Measurements from ENCODE around the gene FAM76B.
A peak's percentile ranks its signal among the peaks of the same experiment; 100 is the strongest.

FAM76B gene

DNA sequence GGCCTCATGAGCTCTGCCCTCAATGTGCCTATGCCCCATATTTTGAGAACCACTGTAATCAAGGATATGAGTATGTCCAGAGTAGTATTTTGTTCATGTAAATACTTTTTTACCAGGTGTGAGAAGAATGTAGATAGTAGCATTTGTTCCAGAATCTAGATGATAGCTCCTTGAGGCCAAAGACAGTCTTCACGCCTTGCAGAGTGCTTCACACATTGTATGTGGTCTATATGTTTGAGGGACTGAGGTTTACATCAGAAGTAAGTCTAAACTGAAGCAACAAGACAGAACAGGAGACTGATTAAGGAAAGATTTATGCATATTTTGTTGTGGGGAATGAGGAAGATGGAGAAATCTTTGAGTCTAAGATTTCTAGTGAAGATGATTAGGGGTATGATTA is 13.2 kb upstream of the FAM76B start:
- Mint-ChIP-seq H3K4me1 (ENCODE audit: low read depth) (peaks cover 6% of the 10 kb centered on the region), H3K27ac (no peak overlapping the region), H3K36me3 (ENCODE audit: low read depth) (peaks cover 58% of the 10 kb centered on the region), H3K9me3 (peaks cover 7% of the 10 kb centered on the region), H3K27me3 (ENCODE audit: low read depth) (no peaks in the 10 kb centered on the region), H3K4me3 (no peak overlapping the region)
- no peak for DNase-seq (ENCODE audit: low spot score)

DNA sequence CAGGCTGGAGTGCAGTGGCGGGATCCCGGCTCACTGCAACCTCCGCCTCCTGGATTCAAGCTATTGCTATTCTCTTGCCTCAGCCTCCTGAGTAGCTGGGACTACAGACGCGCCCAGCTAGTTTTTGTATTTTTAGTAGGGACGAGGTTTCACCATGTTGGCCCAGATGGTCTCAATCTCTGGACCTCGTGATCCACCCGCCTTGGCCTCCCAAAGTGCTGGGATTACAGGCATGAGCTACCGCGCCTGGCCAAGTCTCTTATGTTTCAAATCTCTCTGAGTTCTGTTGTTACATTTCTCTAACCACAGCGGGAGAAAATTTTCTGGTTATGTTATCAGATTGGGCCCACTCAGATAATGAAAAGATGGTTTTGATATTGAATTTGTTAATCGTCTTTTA is 10.9 kb upstream of the FAM76B start:
- H3K4me1 Mint-ChIP-seq (ENCODE audit: low read depth) = peaks cover 5% of the 10 kb centered on the region
- DNase-seq (ENCODE audit: low spot score) = no peak
- no peak overlapping the region for H3K4me3 Mint-ChIP-seq
- H3K27ac Mint-ChIP-seq = no peak overlapping the region
- H3K9me3 Mint-ChIP-seq = no peaks in the 10 kb centered on the region
- H3K27me3 Mint-ChIP-seq (ENCODE audit: low read depth) = no peaks in the 10 kb centered on the region
- H3K36me3 Mint-ChIP-seq (ENCODE audit: low read depth) = peaks cover 37% of the 10 kb centered on the region

DNA sequence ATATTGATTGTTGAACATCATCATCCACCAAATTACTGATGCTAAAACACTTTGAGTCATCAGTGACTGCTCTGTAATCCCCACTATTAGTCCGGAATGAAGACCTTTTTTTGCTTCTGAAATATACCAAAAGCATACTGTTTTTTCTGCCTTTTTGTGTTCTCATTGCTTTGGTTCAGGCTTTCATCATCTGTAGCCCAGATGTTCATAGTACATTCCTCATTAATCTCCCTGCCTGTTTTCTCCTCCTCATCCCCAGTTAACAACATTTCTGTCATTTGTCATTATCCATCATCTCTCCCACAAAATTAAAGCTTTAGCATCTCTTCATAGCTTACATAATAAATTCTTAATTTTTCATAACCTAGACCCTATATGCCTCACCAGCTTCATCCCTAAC is 10.0 kb upstream of the FAM76B start:
- Mint-ChIP-seq H3K27ac (no peak overlapping the region), H3K36me3 (ENCODE audit: low read depth) (peaks cover 40% of the 10 kb centered on the region), H3K27me3 (ENCODE audit: low read depth) (no peaks in the 10 kb centered on the region), H3K4me1 (ENCODE audit: low read depth) (peaks cover 9% of the 10 kb centered on the region), H3K4me3 (no peak overlapping the region), H3K9me3 (no peaks in the 10 kb centered on the region)
- DNase-seq (ENCODE audit: low spot score) = no peak

DNA sequence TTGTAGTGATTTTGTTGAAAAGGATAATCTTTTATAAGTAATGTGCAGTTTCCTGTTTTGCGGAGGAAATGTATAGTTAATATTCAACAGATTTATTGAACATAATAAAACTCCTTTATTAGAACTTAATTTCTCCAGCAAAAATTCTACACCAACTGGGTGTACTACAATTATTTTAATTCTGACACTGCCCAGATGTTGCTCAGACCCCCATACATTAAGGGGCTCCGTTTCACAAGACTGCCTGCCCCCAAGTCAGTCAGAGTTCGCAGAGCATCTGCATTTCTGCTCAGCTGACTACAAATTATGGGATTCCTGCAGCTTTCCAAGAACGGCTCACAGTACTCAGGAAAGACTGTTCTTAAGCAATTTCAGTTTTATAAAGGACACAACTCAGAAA is 6.9 kb upstream of the FAM76B start:
- Mint-ChIP-seq H3K4me1 (ENCODE audit: low read depth) (peaks cover 34% of the 10 kb centered on the region), H3K27ac (no peak overlapping the region), H3K9me3 (no peaks in the 10 kb centered on the region), H3K27me3 (ENCODE audit: low read depth) (no peaks in the 10 kb centered on the region), H3K4me3 (no peak overlapping the region), H3K36me3 (ENCODE audit: low read depth) (peaks cover 41% of the 10 kb centered on the region)
- DNase-seq (ENCODE audit: low spot score) = no peak

DNA sequence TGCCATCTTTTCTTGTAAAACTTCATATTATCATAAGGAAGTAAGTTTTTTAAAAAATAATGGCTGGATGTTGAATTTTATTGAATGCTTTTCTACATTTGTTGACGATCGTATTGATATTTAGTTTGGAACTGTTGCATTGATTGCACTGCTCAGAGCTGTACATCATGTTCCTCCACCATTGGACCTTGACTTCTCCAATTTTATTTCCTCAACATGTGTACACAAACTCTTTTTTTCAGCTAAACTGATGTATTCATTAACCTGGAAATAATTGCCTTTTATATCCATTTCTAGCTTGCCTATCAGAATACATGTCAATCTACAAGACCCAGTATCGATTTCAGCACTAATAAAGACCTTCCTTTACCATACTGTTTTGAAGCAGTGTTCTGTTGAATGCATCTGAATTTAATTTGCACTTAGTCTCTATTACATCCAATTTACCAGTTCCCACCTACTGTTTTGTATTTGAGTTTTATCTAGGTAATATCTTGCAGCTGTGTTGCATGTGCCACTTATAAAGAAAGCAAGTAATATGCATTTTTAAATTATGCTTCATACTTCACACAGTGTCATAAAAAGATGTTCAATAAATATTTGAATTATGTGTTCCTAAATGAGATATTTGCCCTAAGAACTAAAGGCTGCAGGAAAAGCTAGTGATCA is 6.2 kb upstream of the FAM76B start:
- Mint-ChIP-seq H3K4me1 (ENCODE audit: low read depth) (peaks cover 35% of the 10 kb centered on the region), H3K27me3 (ENCODE audit: low read depth) (no peaks in the 10 kb centered on the region), H3K9me3 (no peaks in the 10 kb centered on the region), H3K4me3 (no peak overlapping the region), H3K36me3 (ENCODE audit: low read depth) (peaks cover 40% of the 10 kb centered on the region), H3K27ac (no peak overlapping the region)
- DNase-seq (ENCODE audit: low spot score) = no peak

DNA sequence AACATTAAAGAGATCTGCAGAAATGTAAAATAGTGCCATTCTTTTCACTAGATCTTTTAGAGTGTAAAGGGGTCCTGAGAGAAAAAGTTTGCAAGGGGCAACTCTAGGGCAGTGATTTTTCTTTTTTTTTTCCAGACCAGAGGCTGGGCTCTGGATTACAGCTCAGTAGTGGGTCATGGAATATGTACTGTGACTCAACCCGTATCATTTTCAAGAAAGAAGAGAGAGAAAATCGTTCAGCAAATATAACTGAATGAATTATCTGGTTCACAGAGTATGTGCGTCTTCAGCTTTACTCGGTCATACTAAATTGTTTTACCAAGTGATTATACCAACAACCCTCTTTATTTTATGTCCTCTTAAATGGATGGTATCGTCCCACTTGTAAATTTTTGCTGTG is 4.5 kb upstream of the FAM76B start:
- Mint-ChIP-seq H3K36me3 (ENCODE audit: low read depth) (peaks cover 28% of the 10 kb centered on the region), H3K27ac (no peak overlapping the region), H3K9me3 (no peaks in the 10 kb centered on the region), H3K4me3 (no peak overlapping the region), H3K27me3 (ENCODE audit: low read depth) (no peaks in the 10 kb centered on the region), H3K4me1 (ENCODE audit: low read depth) (peaks cover 35% of the 10 kb centered on the region)
- no peak for DNase-seq (ENCODE audit: low spot score)

DNA sequence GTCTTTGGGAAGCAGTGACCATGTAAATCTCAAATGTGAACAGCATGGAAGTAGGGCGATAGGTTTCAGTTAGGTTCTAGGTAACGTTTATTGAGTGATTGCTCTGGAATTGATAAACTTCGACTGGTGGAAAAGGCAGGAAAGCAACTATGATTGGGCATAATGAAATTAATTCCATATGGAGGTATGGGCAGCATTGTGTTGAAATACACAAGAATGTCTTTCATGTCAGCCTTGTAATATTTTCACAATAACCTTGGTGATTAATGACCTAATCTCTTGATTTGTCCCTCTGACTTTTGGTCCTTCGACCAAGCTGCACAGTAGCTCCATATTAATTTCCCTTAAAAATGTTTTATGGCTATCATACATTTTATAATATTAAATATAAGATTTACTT is 3.5 kb upstream of the FAM76B start:
- H3K27me3 Mint-ChIP-seq (ENCODE audit: low read depth) = no peaks in the 10 kb centered on the region
- H3K4me3 Mint-ChIP-seq = peak overlapping the region; percentile 34
- peaks cover 37% of the 10 kb centered on the region for H3K4me1 Mint-ChIP-seq (ENCODE audit: low read depth)
- no peak overlapping the region for H3K27ac Mint-ChIP-seq
- no peak for DNase-seq (ENCODE audit: low spot score)
- H3K36me3 Mint-ChIP-seq (ENCODE audit: low read depth) = peaks cover 31% of the 10 kb centered on the region
- no peaks in the 10 kb centered on the region for H3K9me3 Mint-ChIP-seq

DNA sequence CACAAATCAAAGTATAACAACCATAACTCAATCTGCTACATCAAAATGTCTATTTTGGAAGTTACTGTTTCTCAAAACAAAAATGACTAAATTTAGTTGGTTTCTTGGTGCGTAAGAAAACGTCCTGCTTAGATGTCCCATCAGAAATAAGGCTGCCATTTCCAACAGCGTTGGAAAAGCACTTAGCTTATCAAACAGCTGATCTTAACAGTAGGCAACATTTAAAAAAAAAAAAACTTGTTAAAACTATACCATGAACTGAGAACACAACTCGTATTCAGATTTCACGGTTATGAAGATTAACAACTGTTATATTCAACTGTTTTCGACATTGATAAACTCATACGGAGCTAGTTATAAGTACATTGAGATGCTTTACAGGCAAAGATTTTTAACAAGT is 3.1 kb upstream of the FAM76B start:
- H3K27me3 Mint-ChIP-seq (ENCODE audit: low read depth) = no peaks in the 10 kb centered on the region
- H3K27ac Mint-ChIP-seq = no peak overlapping the region
- H3K4me3 Mint-ChIP-seq = peak overlapping the region; percentile 34
- peaks cover 34% of the 10 kb centered on the region for H3K36me3 Mint-ChIP-seq (ENCODE audit: low read depth)
- DNase-seq (ENCODE audit: low spot score) = no peak
- H3K9me3 Mint-ChIP-seq = no peaks in the 10 kb centered on the region
- H3K4me1 Mint-ChIP-seq (ENCODE audit: low read depth) = peaks cover 40% of the 10 kb centered on the region

DNA sequence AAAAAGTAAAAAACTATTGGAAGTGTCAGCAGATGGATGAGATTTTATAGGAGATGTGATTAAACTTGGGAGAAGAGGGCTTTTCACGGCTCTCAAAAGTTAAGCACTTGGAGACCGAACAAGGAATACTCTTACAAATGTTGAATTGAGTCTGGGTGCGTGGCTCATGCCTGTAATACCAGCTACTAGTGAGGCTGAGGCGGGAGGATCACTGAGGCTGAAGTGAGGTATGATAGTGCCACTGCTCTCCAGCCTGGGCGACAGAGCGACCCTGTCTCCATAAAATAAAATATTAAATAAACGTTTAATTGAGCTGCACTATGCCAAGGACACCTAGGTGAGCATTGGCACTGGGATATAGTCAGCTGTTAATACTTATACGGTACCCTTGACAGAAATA is 2.6 kb upstream of the FAM76B start:
- DNase-seq (ENCODE audit: low spot score) = no peak
- H3K27ac Mint-ChIP-seq = peak overlapping the region; percentile 100
- H3K36me3 Mint-ChIP-seq (ENCODE audit: low read depth) = peaks cover 35% of the 10 kb centered on the region
- H3K4me3 Mint-ChIP-seq = peak overlapping the region; percentile 96
- no peaks in the 10 kb centered on the region for H3K27me3 Mint-ChIP-seq (ENCODE audit: low read depth)
- H3K4me1 Mint-ChIP-seq (ENCODE audit: low read depth) = peaks cover 40% of the 10 kb centered on the region
- H3K9me3 Mint-ChIP-seq = no peaks in the 10 kb centered on the region

DNA sequence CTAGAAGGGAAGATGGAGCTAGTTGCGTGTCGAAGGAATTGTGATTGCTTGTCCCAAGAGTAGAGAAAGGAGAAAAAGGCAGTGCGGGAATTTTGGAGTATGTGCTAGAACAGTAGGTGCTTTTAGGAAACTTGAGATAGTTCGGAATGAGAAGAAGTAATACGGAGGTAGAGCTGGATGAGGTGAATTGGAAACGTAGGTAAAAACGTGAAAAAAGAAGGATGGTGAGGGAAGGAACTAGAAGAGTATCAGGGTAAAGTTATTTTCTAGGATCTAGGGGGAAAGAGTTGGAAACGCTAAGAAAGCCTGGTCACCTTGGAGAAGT is 2.1 kb upstream of the FAM76B start:
- Mint-ChIP-seq H3K4me3 (peak overlapping the region; percentile 96), H3K36me3 (ENCODE audit: low read depth) (peaks cover 39% of the 10 kb centered on the region), H3K4me1 (ENCODE audit: low read depth) (peaks cover 43% of the 10 kb centered on the region), H3K9me3 (no peaks in the 10 kb centered on the region), H3K27me3 (ENCODE audit: low read depth) (no peaks in the 10 kb centered on the region), H3K27ac (peak overlapping the region; percentile 100)
- no peak for DNase-seq (ENCODE audit: low spot score)

DNA sequence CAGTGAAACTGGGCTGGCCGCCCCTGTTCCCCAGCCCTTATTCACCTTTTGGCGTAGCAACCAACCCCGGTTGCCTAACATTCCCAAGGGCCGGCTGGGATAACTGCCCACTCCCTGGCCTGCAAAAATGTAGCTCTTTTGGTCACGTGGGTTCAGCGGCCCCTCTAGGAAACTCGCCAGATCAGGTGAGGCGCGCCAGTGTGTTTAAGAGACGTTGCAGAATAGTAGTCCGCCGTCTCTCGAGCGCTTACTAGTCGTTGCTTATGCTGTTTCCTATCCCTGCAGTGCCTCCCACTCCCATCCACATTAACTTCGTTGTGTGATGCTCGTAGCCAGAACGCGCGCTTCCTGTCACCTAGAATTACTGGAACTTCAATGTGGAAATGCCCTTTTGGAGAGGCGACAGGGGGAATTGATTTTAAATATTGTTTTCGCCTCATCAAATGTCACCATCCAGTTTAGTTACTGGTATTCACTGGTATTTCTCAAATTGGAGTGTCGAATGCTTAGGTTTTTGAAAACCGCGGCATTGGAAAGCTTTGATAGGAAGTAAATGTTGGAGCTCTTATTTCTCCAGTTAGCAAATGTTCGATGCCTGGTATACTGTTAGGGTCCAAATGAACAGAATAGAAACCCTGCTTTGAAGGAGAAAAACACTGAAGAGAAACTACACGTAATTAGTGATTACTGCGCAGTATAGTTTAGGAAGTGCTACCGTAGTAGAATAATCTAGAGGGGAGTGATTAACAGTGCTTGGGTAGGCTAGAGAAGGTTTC is 1.5 kb upstream of the FAM76B start:
- H3K27ac Mint-ChIP-seq = peak overlapping the region; percentile 100
- H3K9me3 Mint-ChIP-seq = no peaks in the 10 kb centered on the region
- peaks cover 46% of the 10 kb centered on the region for H3K4me1 Mint-ChIP-seq (ENCODE audit: low read depth)
- no peaks in the 10 kb centered on the region for H3K27me3 Mint-ChIP-seq (ENCODE audit: low read depth)
- H3K4me3 Mint-ChIP-seq = peak overlapping the region; percentile 96
- H3K36me3 Mint-ChIP-seq (ENCODE audit: low read depth) = peaks cover 43% of the 10 kb centered on the region
- peak; percentile 63 for DNase-seq (ENCODE audit: low spot score)

DNA sequence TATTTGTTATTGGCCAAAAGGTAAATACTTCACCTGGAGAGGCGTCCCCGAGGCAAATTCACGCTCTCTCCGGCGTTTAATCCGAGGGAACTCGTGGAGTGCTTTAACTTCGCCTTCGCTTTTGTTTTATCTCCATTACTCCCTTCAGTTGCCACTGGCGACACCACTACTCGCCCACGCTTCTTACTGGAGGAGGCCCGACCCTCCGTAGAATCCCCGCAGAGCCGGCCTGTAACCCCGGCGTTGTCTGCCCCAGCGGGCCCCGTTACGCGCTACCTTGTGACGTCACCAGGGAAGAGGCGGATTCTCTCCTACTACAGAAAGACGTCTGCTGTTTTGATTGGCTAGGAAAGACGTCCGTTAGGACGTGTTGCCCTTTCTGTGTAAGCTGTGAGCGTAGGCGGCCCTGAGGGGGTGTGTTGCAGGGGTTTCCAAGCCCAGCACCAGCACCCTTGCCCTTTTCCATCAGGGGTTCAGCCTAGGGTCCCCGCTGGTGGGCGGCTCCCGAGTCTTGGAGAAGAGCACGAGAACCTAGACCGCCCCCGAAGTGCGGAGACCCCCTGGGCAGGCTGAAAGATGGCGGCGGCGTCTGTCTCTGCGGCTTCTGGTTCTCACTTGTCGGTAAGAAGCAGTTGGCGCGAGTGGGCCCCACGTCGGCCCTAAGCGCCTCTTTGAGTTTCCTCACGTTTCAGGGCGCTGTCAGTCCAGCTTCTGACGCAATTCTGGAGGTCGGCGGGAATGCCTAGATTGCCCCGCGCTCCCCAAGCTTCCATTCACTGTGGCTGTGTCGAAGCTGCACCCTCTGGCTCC is 746 bp upstream of the FAM76B start, which contains the start of gene CEP57:
CEP57 (plus strand) TSS at position 376 of the 810 bp plus-strand sequence; CDS start at position 577, 201 bp downstream.
- Mint-ChIP-seq H3K4me3 (peak within 1 kb of the TSS; percentile 96), H3K27me3 (ENCODE audit: low read depth) (no peaks in the 10 kb centered on the region), H3K27ac (peak within 1 kb of the TSS; percentile 100), H3K36me3 (ENCODE audit: low read depth) (peaks cover 49% of the 10 kb centered on the region), H3K9me3 (no peaks in the 10 kb centered on the region), H3K4me1 (ENCODE audit: low read depth) (peaks cover 52% of the 10 kb centered on the region)
- DNase-seq (ENCODE audit: low spot score) = peak; percentile 95

DNA sequence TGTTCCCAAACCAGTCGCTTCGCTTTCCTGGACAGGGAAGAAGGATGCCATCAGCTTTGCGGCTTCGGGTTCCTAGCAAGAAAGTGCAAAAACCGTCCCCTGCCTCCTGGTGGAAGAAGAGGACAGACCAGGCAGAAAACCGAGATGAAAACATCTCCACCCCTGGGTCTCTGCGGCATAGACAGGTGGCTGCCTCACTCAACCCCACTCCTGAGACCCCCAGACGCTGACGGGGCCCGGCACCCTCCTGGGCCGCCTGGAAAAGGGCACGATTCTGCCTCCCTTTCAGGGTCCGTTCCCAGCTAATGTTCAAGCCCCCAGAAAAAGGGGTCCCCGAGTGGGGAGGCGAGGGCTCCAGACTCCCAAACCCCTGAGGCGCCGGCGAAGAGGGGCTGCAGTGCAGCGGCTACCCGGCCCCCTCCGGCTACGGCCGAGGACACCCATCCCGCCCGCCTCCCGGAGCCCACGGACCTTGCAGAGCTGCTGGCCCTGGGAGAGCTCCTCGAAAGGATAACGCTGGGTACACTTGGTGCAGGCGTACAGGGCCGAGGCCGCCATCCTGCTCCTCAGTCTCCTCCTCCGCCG is 569 bp downstream of the FAM76B start:
- peaks cover 44% of the 10 kb centered on the region for H3K4me1 Mint-ChIP-seq (ENCODE audit: low read depth)

DNA sequence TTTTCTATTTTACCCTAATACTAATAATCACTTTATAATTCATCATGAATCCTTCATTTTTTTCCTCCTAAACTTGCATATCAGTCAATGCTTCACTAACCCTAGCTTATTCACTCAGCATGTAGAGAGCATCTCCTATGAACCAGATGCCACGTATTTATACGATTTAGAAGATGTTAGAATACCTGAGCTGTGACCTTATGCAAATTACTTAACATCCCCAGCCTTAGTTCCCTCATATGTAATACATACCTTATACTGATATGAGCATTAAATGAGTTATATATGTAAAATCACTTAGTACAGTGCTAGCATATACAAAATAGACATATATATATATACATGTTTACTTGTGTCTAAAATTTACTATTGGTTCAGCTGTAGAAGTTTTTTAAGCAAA is 9.0 kb downstream of the FAM76B start:
- H3K36me3 Mint-ChIP-seq (ENCODE audit: low read depth) = peaks cover 68% of the 10 kb centered on the region
- no peaks in the 10 kb centered on the region for H3K9me3 Mint-ChIP-seq
- no peak overlapping the region for H3K4me3 Mint-ChIP-seq
- H3K27ac Mint-ChIP-seq = no peak overlapping the region
- no peak for DNase-seq (ENCODE audit: low spot score)
- H3K4me1 Mint-ChIP-seq (ENCODE audit: low read depth) = peaks cover 41% of the 10 kb centered on the region
- no peaks in the 10 kb centered on the region for H3K27me3 Mint-ChIP-seq (ENCODE audit: low read depth)

More for the DNA sequence above, 569 bp downstream of the FAM76B start:
- Mint-ChIP-seq H3K36me3 (ENCODE audit: low read depth) (peaks cover 50% of the 10 kb centered on the region), H3K9me3 (no peaks in the 10 kb centered on the region), H3K27ac (peak overlapping the region; percentile 100), H3K4me3 (peak overlapping the region; percentile 96), H3K27me3 (ENCODE audit: low read depth) (no peaks in the 10 kb centered on the region)
- no peak for DNase-seq (ENCODE audit: low spot score)

All from T-helper 2 cell treated with Interferon-gamma antibody and Interleukin-4, amounts not matched to agents 5 μg/mL and 100 μg/mL, for 36 hours (primary cell).